Vagina (tissue), 2 donors: ENCODE data around the gene PEX10.

Source experiments
- CTCF ChIP-seq, 3 experiments: fragments of 450-650 bp in 2 of 3; fragments of 200-600 bp in 1 of 3; sonication (generic) in 1 of 3; IDR thresholded peaks; one replicate each; pipeline ENCODE4 v1.5.1; 2017 to 2019; ENCODE audit warnings: antibody characterized with exemption in 3 of 3, mild to moderate bottlenecking in 2 of 3, moderate library complexity in 2 of 3
- POLR2A ChIP-seq, 2 donors: fragments of 450-650 bp; IDR thresholded peaks; one replicate each; pipeline ENCODE4 v1.6.1; 2017; ENCODE audit warnings: antibody characterized with exemption in 2 of 2, mild to moderate bottlenecking in 2 of 2, moderate library complexity in 2 of 2

DNA sequence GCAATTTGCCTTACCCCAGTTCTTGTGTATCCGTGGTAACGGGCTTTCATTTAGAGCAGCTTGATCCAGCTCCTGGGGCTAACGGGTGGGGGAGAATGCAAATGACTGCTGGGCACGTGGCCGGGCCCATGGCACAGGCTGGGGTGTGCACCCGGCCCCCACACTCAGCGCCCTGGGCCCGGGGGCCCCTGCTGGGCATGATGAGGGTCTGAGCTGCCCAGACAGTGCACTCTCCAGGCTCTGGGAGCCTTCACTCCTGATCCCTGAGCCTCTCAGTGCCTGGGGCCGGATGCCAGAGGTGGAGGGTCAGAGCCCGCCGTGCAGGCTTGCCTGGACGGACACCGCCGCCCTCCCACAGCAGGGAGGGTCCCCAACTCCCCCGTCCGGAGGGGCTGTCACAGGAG lies 20.1 kb upstream of the PEX10 start:
- TF ChIP-seq CTCF (IDR thresholded peaks at IDR 0.05) (no peak), POLR2A (IDR thresholded peaks at IDR 0.05) (no peak)
